ENCODE measurements around the gene PLG.
"Not testable (repeated sequence)": the region's sequence is repeated elsewhere in the genome, so short reads cannot be mapped to it uniquely, and the experiment has no call there.

PLG gene

DNA sequence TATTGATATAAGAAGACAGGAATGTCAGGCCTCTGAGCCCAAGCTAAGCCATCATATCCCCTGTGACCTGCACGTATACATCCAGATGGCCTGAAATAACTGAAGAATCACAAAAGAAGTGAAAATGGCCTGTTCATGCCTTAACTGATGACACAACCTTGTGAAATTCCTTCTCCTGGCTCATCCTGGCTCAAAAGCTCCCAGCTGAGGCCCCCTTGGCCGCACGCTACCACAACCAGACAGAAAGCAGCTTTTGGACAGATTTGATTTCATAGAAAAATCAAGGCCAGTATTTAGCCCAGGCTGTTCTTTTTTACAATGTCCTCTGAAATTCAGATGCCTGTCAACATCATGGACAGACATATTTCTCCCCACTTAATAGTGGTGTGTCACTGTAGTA is 78.6 kb downstream of the PLG start:
- DNase-seq, result not testable (repeated sequence)

DNA sequence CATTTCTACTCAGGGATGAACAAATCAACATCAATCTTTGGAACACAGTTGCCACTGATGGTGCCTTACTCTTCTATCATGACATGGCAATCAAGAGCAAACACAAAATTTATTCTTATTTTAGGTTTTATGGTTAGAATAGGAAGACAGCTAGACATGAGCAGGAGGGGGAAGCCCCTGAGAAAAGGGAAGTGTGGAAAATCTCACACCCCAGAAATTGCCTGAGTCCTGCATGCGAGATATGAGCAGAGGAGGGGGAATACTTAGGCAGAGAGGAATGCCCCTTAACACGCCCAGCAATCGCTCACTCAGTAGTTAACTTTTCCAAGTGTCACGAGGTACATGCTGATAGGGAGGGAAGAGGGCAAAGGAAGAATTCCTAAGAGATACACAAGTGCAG is 79.3 kb downstream of the PLG start:
- DNase-seq, result no peak

DNA sequence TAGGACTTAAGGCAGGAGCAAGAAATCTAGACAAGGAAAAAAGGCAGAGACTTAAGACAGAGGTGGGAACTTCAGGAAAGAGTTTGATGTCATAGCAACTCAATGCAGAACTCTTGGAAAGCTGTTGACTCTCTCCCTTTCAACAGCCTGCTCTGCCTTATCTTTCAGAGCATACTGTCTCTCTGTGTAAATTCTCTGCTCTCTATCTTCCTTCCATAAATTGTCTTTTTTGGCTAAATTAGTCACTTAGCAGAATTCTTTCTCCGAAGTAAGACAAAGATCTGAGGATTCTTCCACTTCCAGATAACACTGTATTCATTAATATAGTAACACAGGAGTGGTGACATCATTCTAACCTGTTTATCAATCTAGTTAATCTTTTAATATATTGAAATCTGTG is 80.2 kb downstream of the PLG start:
- DNase-seq, result no peak

DNA sequence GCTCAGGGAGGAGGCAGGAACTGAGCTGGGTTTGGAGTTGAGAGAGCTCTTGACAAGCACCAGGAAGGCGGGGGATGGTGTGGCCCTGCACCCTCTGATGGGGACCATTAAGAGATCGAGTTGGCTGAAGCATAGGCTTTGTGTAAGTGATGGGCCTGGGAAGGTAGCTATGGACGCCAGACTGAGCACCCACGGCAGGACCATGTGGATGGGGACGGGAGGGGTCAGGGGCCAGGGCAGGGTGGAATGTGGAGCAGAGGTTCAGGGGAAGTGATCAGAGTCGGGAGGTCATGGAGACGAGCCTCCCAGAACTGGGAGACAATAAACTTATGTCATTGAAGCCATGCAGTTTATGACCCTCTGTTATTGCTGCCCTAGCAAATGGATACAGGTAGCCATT is 81.7 kb downstream of the PLG start:
- DNase-seq, result no peak

DNA sequence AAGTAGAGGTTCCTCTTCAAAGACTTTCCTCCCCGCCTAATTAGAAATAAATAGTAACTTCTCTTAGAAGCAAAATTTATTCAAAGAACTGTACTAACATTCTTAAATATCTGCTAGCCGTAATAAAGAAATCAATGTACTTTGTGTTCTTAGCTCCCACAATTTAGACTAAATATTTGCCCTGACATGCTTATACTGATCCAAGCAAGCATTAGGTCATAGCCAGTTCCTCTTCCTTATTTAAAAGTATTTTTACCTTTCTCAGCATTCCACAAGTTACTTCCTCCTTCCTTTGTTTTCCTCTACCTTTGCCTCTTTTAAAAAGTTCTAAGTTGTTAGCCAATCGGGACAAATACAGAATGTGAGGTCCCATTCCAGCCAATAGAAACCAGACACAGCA is 86.1 kb downstream of the PLG start:
- not testable (repeated sequence) for DNase-seq

DNA sequence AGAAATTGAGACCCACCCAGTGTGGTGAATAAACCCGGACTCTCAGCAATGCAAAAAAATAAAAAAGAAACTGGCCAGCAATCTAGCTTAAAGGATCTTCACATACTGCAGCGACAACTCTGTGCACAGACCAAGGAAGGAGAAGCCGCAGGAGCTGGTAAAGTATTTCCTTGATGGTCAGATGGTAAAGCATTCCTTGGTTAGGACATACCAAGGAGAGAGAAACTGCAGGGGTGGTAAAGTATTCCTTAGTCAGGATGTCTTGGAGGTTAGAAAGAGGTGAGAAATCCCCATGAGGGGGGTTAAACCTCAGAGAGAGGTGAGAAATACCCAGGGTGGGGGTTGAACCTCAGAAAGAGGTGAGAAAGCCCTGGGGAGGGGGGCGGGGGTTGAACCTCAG is 86.8 kb downstream of the PLG start:
- DNase-seq, result no peak

DNA sequence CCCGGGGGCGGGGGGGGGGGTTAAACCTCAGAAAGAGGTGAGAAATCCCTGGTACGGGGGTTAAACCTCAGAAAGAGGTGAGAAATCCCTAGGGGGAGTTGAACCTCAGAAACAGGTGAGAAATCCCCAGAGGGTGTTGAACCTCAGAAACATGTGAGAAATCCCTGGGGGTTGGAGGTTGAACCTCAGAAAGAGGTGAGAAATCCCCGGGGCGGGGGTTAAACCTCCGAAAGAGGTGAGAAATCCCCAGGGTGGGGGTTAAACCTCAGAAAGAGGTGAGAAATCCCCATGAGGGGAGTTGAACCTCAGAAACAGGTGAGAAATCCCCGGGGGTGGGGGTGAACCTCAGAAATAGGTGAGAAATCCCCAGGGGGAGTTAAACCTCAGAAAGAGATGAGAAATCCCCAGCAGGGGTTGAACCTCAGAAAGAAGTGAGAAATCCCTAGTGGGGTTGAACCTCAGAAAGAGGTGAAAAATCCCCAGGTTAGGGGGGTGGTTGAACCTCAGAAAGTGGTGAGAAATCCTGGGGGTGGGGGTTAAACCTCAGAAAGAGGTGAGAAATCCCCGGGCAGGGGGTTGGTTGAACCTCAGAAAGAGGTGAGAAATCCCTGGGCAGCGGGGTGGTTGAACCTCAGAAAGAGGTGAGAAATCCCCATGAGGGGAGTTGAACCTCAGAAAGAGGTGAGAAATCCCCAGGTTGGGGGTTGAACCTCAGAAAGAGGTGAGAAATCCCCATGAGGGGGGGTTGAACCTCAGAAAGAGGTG is 87.4 kb downstream of the PLG start:
- DNase-seq, result no peak

DNA sequence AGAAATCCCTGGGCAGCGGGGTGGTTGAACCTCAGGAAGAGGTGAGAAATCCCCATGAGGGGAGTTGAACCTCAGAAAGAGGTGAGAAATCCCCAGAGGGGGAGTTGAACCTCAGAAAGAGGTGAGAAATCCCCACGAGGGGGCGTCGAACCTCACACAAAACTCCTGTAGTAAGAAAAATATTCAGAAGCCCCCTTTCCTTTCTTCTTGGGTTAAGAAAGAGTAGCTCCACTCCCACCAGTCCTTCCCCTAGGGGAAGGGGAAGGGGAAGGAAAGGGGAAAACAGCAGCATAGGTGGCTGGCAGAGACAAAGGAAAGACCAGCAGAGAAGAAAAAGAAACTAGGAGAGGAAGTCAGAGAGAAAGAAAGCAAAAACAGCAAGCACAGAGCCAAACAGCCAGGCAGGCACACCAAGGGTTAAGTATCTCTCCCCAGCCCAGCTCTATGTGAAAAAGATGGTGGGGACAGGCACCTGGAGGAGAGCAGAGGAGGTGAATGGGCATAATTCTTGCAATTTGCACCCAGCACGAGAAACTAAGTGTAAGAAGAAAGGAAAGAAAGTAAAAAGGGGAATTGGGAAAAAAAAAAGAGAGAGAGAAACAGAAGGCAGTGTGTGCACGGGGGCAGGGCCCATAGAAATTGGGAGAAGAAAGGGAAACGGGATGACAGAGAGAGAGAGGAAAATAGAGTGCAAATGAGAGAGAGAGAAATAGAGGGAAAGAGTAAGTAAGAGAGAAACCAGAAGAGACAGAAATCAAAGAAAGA is 88.2 kb downstream of the PLG start:
- no peak for DNase-seq

DNA sequence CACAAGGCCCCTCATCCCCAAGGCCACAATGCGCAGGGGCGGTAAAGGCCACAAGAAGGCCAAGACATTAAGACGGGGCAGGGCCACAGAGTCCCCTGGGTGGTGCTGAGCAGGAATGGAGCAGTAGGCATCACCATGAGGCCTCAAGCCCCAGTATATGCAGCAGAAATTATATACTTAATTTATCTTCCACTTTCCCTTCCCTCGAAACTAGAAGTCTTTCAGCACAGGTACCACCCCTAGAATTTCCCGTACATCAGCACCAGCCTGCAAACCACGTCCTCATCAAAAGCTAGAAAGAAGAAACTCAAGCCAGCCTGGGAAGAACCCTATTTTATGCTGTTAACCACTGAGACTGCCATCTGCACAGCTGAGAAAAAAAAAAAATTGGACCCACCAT is 89.4 kb downstream of the PLG start:
- no peak for DNase-seq

DNA sequence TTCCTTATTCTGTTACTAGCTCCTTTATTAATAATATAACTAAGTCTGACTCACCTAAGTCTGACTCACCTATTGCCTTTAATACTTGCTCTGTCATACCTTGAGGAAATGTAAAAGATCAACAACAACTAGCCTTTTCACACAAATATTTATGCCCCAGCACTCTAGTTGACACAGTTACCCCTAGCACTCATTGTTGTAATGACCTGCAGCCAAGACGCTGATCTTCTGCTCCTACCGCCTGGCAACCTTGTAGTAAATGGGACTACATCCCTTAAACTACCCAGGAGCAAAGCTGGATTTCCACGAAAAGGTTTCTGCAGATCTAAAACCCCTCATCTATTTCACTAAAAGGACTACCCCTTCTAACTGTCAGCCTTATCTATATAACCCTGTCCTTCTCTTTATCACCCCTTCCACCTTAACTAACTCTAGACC is 90.0 kb downstream of the PLG start:
- DNase-seq, result no peak

DNA sequence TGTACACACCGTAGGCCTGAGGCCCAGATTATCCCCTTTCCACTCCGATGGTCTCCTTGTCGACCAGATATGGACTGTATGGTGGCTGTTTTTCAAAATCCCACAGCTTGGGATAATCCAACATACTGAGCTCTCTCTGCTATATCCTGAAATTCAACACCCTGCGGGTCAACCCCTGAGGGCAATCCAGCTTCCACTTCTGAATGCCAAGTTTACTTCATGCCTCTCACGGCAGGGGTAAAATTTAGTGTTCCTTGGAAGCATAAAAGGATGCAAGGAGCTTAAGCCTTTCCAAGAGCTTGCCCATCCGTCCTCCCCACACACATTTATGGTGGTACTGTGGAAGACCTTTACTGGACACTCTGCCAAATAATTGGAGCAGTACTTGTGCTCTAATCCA is 90.7 kb downstream of the PLG start:
- DNase-seq, result no peak

DNA sequence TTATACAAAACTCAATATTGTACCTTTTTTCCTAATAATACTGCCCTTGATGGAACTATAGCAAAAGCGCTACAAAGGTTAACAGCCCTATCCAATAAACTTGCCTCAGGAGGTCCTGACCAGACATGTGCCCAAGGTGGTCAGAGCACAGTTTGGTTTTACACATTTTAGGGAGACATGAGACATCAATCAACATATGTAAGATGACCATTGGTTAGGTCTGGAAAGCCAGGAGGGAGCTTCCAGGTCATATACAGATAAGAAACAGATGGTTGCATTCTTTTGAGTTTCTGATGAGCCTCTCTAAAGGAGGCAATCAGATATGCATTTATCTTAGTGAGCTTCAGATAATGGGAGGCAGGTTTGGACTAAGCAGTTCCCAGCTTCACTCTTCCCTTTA is 91.6 kb downstream of the PLG start:
- no peak for DNase-seq

DNA sequence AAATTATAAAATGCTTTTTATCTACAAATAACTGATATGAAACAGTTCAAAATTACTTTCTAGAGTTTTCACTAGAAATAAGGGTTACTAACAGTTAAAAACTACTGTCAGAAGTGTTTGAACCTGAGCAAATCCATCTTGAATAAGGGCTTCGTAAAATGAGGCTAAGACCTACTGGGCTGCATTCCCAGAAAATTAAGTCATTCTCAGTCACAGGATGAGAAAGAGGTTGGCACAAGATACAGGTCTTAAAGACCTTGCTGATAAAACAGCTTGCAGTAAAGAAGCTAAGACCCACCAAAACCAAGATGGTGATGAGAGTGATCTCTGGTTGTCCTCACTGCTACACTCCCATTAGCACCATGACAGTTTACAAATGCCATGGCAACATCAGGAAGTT is 93.7 kb downstream of the PLG start:
- DNase-seq, result no peak

DNA sequence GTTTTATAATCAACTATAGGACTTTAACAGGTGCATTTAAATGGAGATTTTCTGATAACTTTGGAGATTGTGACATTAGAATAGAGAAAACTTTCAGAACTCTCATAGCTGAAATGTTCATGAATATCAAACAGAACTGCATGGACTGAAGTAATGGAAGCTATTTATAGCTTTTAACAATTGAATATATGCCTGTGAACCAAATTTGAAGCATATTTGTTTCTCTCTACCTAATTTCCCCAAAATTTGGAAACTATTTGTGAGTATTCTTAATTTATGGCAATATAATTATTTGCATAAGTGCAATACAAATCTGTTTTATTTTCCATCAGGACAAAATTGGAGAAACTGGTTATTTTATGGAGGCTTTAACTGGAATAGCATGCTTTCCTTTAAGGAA is 96.6 kb downstream of the PLG start:
- DNase-seq, result no peak

DNA sequence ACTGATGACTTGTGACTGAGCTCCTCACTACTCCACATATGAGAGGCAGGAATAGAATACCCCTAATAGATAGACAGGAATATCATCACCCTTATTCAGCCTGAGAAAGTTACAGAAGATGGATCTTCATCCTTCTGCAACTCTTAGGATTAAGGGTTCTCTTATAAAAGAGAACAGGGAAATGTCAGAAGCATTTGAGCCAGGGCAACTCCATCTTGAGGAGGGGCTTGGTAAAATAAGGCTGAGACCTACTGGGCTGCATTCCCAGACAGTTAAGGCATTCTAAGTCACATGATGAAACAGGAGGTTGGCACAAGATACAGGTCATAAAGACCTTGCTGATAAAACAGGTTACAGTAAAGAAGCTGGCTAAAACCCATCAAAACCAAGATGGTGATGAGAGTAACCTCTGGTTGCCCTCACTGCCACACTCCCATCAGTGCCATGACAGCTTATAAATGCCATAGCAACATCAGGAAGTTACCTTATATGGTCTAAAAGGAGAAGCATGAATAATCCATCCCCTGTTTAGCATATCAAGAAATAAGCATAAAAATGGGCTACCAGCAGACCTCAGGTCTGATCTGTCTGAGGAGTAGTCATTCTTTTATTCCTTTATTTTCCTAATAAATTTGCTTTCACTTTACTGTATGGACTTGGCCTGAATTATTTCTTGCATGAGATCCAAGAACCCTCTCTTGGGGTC is 97.9 kb downstream of the PLG start:
- DNase-seq, result no peak

DNA sequence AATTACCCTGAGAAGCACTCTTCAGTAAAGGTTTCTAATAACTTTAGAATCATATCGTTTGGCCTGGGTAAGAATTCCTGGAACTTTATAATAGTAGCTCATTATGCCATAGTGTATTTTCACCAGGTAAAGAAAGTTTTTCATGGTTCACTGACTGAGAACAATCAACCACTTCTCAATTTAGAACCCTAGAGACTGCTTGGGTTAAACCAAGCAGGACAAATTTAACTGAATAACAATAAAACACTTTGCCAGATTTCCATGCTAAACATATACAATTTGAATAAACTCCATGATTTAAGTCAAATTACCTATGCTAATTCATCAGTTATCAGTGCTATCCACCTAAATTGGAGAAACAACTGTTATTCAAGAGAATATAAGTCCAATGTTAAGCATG is 99.4 kb downstream of the PLG start:
- DNase-seq, result no peak

DNA sequence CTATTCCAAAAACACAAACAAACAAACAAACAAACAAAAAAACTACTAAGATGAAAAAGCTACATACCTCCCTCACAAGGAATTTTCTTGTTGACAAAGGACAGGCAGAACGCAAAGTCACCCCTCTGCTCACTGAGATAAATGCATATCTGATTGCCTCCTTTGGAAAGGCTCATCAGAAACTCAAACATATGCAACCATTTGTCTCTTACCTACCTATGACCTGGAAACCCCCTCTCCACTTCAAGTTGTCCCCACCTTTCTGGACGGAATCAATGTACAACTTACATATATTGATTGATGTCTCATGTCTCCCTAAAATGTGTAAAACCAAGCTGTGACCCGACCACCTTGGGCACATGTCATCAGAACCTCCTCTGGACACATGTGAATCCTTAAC is 100.0 kb downstream of the PLG start:
- DNase-seq, result not testable (repeated sequence)
